Small intestine (tissue), 7 donors: Measurements from ENCODE around the gene AK5. TPM values are rescaled to one million over a fixed set of nuclear protein-coding genes. Genes with fewer than 3 reads are reported as not detected.

Experiments used
- DNase-seq, 2 donors: peaks; one replicate each; pipeline versions ENCODE4 v3.0.0 to v3.0.0-alpha.2; 2013
- FAIRE-seq: peaks from 2 replicates; lab custom pipeline; 2012; peaks lifted over from hg19 to GRCh38; lab: Jason Lieb, UNC
- H3K27ac ChIP-seq, 3 donors: one replicate each; pipeline ENCODE4 v1.5.1; 2013; ENCODE audit warnings: low read length in 2 of 3, mild to moderate bottlenecking in 2 of 3, control low read depth in 1 of 3, inconsistent platforms in 1 of 3, low read depth in 1 of 3, moderate library complexity in 1 of 3
- H3K27me3 ChIP-seq, 3 donors: one replicate each; pipeline ENCODE4 v1.6.1; 2013; ENCODE audit warnings: low read length in 3 of 3, inconsistent platforms in 1 of 3; ENCODE audit not compliant: control insufficient read depth in 3 of 3, insufficient read depth in 3 of 3
- H3K36me3 ChIP-seq, 3 donors: one replicate each; pipeline ENCODE4 v1.6.1; 2013; ENCODE audit warnings: low read length in 3 of 3, inconsistent platforms in 1 of 3, low read depth in 1 of 3, mild to moderate bottlenecking in 1 of 3, moderate library complexity in 1 of 3; ENCODE audit not compliant: control insufficient read depth in 3 of 3, insufficient read depth in 2 of 3
- H3K4me1 ChIP-seq, 3 donors: one replicate each; pipeline ENCODE4 v1.6.1; 2013; ENCODE audit warnings: low read length in 2 of 3, inconsistent platforms in 1 of 3, low read depth in 1 of 3, mild to moderate bottlenecking in 1 of 3, moderate library complexity in 1 of 3; ENCODE audit not compliant: control insufficient read depth in 3 of 3, insufficient read depth in 2 of 3
- H3K4me3 ChIP-seq, 3 donors: one replicate each; pipeline ENCODE4 v1.5.1; 2013; ENCODE audit warnings: low read length in 3 of 3, control low read depth in 1 of 3, inconsistent platforms in 1 of 3, low read depth in 1 of 3, mild to moderate bottlenecking in 1 of 3, moderate library complexity in 1 of 3
- H3K9me3 ChIP-seq, 2 donors: one replicate each; pipeline ENCODE4 v1.6.1; 2013; ENCODE audit warnings: low read depth in 1 of 2, low read length in 1 of 2; ENCODE audit not compliant: control insufficient read depth in 2 of 2, insufficient read depth in 1 of 2
- WGBS, 3 donors: extraction: QIAGEN DNeasy Blood & Tissue Kit; methylation state at CpG; one replicate each; pipeline ENCODE4 v1.1.7; 2013; 5-methylcytosine and 5-hydroxymethylcytosine counted together
- polyA plus RNA-seq, 4 donors: library from polyadenylated mRNA; stranded (reverse) in 3 of 4; unstranded in 1 of 4; fragments of 200-250 nt in 3 of 4; fragments of 120-200 nt in 1 of 4; gene quantifications; one replicate each; pipeline versions ENCODE4 v1.2.1 to v1.2.3, GENCODE V29; 2013
- donor health status: healthy with polysubstance abuse.
- donor health status: control.
- donor health status: control.
- donor health status: Bipolar disorder and iron deficiency.
- donor health status: healthy.

AK5 gene
- polyA plus RNA-seq, 4 donors, result 0.27 to 2.6 (median 0.61) TPM; not detected in 1

- Histone ChIP-seq H3K36me3 (peaks cover 0 to 10% (median 0%) of the 10 kb centered on the region in 3 donors), H3K9me3 (no peaks in the 10 kb centered on the region), H3K27ac (no peak overlapping the region), H3K27me3 (no peaks in the 10 kb centered on the region), H3K4me1 (peaks cover 0 to 2% (median 0%) of the 10 kb centered on the region in 3 donors), H3K4me3 (no peak overlapping the region)
- FAIRE-seq (no peak), DNase-seq (no peak)
- WGBS, 3 donors, result 91 to 99% (median 97%) methylated on average over 5 of the region's 5 CpGs
These were observed 276.9 kb downstream of the AK5 start for GRCh38 chr1:77558591-77559164.

- DNase-seq, result no peak
- WGBS, 3 donors, result 94 to 96% (median 95%) methylated on average over 5 of the region's 5 CpGs
- no peaks in the 10 kb centered on the region for H3K27me3 ChIP-seq
- H3K4me1 ChIP-seq, result peaks cover 0 to 2% (median 0%) of the 10 kb centered on the region in 3 donors
- no peak for FAIRE-seq
- H3K27ac ChIP-seq, result no peak overlapping the region
- peaks cover 4 to 10% (median 5%) of the 10 kb centered on the region in 3 donors for H3K36me3 ChIP-seq
- no peak overlapping the region for H3K4me3 ChIP-seq
- no peaks in the 10 kb centered on the region for H3K9me3 ChIP-seq
These were observed 278.9 kb downstream of the AK5 start for GRCh38 chr1:77560741-77561140.

DNA sequence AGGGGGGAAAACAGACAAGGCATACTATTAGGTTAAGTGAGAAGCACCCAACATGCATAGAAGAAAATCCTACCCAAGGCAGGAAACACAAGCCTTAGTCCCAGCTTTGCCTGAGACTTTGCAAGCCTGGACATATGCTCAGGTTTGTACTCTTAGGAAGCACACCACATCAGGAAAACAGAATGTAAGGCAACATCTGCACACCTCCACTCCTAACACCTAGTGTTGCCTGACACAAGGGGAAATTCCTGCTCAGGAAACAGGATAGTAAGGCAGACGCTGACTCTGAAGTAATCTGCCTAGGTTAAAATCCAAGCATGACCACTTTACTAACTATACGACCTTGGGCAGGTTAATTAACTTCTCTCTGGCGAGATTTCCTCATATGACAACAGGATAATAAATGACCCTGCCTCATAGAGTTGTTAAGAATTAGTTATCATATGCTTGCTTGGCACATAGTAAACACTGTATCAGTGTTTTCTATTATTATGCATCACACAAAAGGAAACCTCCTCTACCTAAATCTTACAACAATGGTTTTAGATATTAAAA is 280.9 kb downstream of the AK5 start:
- Histone ChIP-seq H3K4me3 (no peak overlapping the region), H3K4me1 (peaks cover 0 to 2% (median 0%) of the 10 kb centered on the region in 3 donors), H3K27ac (no peak overlapping the region), H3K9me3 (no peaks in the 10 kb centered on the region), H3K36me3 (peaks cover 10 to 14% (median 12%) of the 10 kb centered on the region in 3 donors), H3K27me3 (no peaks in the 10 kb centered on the region)
- no peak for FAIRE-seq
- DNase-seq, result peak; percentile 32 to 59
- WGBS, 3 donors, result 43 to 58% (median 48%) methylated on average over 3 of the region's 3 CpGs

- no peak for FAIRE-seq
- Histone ChIP-seq H3K27ac (no peak overlapping the region), H3K4me1 (peaks cover 0 to 2% (median 0%) of the 10 kb centered on the region in 3 donors), H3K4me3 (no peak overlapping the region), H3K36me3 (peaks cover 12 to 14% (median 13%) of the 10 kb centered on the region in 3 donors), H3K27me3 (no peaks in the 10 kb centered on the region), H3K9me3 (no peaks in the 10 kb centered on the region)
- 80 to 89% (median 86%) methylated on average over 4 of the region's 4 CpGs for WGBS, 3 donors
- DNase-seq, result no peak
These were observed 283.5 kb downstream of the AK5 start for GRCh38 chr1:77565321-77565720.

DNA sequence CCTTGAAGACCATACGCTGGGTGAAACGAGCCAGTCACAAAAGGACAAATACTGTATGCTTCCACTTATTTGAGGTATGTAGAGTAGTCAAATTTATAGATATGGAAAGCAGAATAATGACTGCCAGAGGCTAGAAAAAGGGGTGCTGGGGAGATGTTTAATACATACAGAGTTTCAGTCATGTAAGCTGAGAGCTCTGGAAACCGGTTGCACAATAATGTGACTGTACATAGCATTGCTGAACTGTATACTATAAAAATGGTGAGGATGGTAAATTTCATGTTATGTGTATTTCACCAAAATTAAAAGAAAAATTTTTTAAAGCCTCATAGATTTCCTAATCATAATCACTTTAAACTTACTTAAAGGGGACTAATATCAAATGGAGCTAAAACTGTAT is 289.8 kb downstream of the AK5 start:
- DNase-seq (no peak), FAIRE-seq (no peak)
- H3K27ac ChIP-seq, result no peak overlapping the region
- H3K4me1 ChIP-seq, result no peaks in the 10 kb centered on the region
- 95 to 99% (median 99%) methylated on average over 3 of the region's 3 CpGs for WGBS, 3 donors
- no peaks in the 10 kb centered on the region for H3K27me3 ChIP-seq
- no peaks in the 10 kb centered on the region for H3K9me3 ChIP-seq
- H3K4me3 ChIP-seq, result no peak overlapping the region
- peaks cover 2 to 26% (median 15%) of the 10 kb centered on the region in 3 donors for H3K36me3 ChIP-seq

GRCh38 chr1:77579547-77579946 is 297.7 kb downstream of the AK5 start:
- DNase-seq (no peak), FAIRE-seq (no peak)
- WGBS, 3 donors, result 97% methylated on average over 3 of the region's 3 CpGs
- Histone ChIP-seq H3K9me3 (no peaks in the 10 kb centered on the region), H3K4me3 (no peak overlapping the region), H3K27me3 (no peaks in the 10 kb centered on the region), H3K4me1 (no peaks in the 10 kb centered on the region), H3K27ac (no peak overlapping the region), H3K36me3 (peaks cover 4 to 18% (median 4%) of the 10 kb centered on the region in 3 donors)

GRCh38 chr1:77582905-77583304 is 301.1 kb downstream of the AK5 start:
- H3K4me1 ChIP-seq, result no peaks in the 10 kb centered on the region
- FAIRE-seq, result no peak
- H3K4me3 ChIP-seq, result no peak overlapping the region
- no peaks in the 10 kb centered on the region for H3K9me3 ChIP-seq
- H3K27me3 ChIP-seq, result no peaks in the 10 kb centered on the region
- peaks cover 2 to 13% (median 4%) of the 10 kb centered on the region in 3 donors for H3K36me3 ChIP-seq
- H3K27ac ChIP-seq, result no peak overlapping the region
- DNase-seq, result no peak
- 85 to 88% (median 85%) methylated on average over 4 of the region's 4 CpGs for WGBS, 3 donors

DNA sequence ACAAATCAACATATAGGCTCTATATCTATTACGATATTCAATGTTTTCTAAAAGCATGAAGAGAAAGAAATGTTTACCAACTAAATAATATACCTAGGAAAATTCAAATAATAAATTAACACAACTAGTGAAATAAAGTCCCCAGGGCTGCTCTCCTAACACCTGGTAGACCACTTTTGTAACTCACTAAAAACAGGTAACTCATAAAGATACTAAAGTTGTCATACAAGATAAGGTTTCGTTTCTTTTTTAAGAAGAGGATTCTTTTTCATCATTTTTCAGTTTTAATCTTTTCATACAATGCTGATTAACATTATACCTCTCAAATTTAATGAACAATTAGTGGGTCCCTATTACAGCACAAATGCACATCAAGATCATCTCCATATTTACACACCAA is 301.7 kb downstream of the AK5 start:
- Histone ChIP-seq H3K4me1 (no peaks in the 10 kb centered on the region), H3K27ac (no peak overlapping the region), H3K4me3 (no peak overlapping the region), H3K9me3 (no peaks in the 10 kb centered on the region), H3K36me3 (peaks cover 2 to 10% (median 4%) of the 10 kb centered on the region in 3 donors), H3K27me3 (no peaks in the 10 kb centered on the region)
- no peak for DNase-seq
- no peak for FAIRE-seq
- 81 to 96% (median 89%) methylated on average over 2 of the region's 2 CpGs for WGBS, 3 donors
